GM19468 (cell line): ENCODE results near the gene NRROS.
"Not testable (repeated sequence)": the region's sequence is repeated elsewhere in the genome, so short reads cannot be mapped to it uniquely, and the experiment has no call there.

ENCODE experiments used
- ATAC-seq: cut with Tn5 transposase; IDR thresholded peaks from one replicate; pipeline ENCODE4 v1.9.1; 2021; ENCODE audit warnings: mild to moderate bottlenecking, moderate library complexity, moderate number of reproducible peaks; ENCODE audit not compliant: unreplicated experiment; ENCODE audit errors: extremely low read depth

The NRROS gene

DNA sequence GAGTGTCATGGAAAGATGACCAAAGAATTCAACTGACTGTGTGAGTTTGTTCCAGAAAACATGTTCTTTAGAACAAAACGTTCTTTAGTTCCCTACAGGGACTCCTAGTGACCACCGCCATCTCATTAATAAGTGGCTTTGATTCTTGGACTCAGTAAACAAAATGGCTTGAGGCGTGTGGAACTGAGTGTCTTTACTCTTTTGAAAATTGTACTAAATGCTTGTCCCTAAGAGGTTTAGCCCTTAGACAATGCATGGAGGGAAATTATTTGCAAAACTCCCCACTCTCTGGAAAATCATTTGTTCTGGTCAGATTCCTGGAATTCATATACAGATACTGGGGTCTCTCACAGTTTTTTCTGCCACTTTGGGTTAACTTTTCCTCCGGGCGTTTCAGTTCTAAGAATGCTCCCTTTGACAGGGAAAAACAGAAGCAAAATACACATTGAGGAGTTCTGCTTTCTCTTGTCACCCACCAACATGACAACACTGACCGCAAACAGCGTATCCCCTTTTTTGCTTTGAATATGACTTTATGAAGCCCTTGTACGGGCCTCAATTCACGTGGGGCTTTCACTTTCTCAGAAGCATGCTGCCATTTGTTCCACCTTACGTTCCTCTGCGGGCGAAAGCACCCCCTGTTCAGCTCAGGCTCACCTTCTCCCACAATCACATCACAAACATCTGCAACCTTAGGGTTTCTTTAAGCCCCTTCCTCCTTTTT is 15.3 kb upstream of the NRROS start:
- peak; percentile 29 for ATAC-seq

GRCh38 chr3:196624907-196625306 is 14.6 kb upstream of the NRROS start:
- no peak for ATAC-seq

DNA sequence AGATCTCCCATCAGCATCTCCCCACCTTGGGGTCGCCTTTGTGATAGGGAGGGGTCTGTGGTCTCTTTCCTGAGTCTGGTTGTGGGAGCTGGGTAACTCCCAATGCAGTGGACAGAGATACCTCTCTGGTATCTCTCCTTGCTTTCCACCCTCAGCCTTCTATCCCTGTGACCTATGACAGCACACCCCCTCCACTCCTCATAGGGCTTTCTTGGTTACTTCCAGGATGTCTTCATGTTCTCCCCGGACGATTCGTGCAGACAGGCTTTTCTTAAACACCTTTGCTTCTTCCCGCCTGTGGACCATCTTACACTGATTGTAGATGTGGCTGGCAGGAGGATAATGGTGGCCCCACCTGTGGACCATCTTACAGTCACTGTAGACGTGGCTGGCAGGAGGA is 14.2 kb upstream of the NRROS start:
- no peak for ATAC-seq

GRCh38 chr3:196627918-196628231 is 11.6 kb upstream of the NRROS start:
- no peak for ATAC-seq

DNA sequence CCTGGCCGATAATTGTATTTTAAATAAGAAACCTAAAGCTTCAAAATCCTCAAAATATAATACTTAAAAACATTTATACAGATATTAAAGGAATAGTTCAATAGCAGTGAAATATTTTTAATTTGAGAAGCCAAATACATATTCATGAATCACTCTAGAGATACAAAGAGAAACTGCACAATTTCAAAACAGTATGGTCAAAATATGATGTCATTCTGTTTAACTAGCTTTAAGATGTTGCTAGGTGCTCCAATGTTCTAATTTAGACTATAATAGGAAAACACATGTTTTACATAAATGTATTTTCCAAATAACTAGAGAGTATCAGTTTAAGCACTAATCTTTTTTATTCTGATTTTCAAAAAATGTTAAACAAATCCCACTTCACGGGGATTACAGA is 10.3 kb upstream of the NRROS start:
- no peak for ATAC-seq

- no peak for ATAC-seq
Observed at GRCh38 chr3:196631682-196632045, 7.8 kb upstream of the NRROS start.

GRCh38 chr3:196632046-196632751 is 7.3 kb upstream of the NRROS start:
- peak; percentile 72 for ATAC-seq

GRCh38 chr3:196633555-196634151 is 5.8 kb upstream of the NRROS start:
- no peak for ATAC-seq

DNA sequence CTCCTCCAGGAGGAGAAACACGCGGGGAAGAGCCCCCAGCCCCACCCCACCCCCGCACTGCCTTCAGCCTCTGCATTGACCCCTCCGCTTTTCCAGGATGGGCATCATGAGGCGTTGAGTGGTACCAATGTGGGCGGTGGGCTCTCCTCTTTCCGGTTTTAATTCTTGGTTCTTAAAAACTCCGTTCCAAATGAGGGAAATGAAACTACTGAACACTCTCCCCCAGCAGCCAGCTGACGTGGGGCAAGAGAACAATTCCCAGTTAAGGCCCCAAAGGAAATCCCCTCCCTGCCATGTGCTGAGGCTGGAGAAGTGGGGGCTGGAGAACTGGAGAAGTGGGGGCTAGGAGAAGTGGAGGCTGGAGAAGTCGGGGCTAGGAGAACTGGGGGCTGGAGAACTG is 5.3 kb upstream of the NRROS start:
- no peak for ATAC-seq

DNA sequence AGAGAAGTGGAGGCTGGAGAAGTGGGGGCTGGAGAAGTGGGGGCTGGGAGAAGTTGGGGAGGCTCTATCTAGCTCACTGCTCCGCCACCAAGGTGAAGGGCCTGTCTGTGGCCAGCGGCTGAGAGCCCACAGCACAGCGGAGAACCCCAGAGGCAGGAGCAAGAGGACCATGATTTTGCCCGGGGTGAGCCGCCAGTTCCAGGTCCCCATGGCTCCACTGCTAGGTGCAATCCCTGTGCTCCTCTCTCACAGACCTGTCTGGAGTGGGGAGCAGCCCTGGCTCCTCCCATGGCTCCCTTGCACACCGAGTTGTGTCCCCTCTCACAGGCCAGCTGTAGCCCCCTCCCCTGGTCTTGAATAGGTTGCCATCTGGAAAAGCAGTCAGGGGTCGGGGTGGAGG is 4.7 kb upstream of the NRROS start:
- no peak for ATAC-seq

DNA sequence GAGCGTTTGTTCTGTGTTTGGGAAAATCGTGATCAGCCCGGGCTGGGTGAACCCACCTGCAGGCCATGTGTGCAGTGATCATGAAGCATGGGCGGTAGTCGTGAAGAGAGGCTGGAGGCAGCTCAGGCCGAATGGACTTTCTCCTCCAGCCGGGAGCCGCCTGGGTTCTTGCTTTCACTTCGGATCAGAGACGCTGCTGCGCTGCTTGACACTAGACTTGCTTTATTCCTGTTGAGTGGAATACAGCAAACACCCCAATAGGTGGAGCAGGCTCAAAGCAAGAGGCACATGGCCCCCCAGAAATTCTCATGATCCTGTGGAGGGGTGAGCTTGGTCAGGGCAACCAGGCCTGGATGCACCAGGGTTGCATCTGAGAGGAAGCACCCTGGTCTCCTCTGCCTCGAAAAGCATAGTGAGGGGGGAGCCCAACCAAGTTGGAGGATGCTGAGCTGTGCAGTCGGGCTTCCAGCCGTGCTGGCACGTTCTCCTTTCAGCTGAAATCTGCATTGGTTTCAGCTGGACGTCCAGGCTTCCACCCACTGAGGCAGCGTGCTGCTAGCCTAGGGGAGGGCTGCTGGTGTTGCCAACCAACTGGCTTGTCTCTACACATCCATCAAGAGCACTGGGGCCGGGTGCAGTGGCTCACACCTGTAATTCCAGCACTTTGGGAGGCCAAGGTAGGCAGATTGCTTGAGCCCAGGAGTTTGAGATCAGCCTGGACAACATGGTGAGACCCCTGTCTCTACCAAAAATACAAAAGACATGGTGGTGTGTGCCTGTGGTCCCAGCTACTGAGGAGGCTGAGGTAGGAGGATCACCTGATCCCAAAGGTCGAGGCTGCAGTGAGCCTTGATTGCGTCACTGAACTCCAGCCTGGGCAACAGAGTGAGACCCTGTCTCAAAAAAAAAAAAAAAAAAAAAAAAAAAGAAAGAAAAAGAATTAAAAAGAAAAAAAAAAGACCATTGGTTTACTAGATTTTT is 2.8 kb upstream of the NRROS start:
- no peak for ATAC-seq

DNA sequence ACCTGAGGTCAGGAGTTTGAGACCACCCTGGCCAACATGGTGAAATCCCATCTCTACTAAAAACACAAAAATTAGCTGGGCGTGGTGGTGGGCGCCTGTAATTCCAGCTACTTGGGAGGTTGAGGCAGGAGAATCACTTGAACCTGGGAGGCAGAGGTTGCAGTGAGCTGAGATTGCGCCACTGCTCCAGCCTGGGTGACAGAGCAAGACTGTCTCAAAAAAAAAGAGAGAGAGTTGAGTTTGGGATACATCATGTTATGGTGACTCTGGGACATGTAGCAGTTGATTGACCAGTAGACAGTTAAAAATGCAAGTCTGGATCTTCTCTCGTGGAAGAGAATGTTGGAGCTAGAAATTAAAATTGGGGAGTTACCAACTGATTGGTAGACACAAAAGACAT is 1.6 kb upstream of the NRROS start:
- ATAC-seq, result not testable (repeated sequence)

- no peak for ATAC-seq
Observed at GRCh38 chr3:196638861-196639482, 522 bp upstream of the NRROS start.

DNA sequence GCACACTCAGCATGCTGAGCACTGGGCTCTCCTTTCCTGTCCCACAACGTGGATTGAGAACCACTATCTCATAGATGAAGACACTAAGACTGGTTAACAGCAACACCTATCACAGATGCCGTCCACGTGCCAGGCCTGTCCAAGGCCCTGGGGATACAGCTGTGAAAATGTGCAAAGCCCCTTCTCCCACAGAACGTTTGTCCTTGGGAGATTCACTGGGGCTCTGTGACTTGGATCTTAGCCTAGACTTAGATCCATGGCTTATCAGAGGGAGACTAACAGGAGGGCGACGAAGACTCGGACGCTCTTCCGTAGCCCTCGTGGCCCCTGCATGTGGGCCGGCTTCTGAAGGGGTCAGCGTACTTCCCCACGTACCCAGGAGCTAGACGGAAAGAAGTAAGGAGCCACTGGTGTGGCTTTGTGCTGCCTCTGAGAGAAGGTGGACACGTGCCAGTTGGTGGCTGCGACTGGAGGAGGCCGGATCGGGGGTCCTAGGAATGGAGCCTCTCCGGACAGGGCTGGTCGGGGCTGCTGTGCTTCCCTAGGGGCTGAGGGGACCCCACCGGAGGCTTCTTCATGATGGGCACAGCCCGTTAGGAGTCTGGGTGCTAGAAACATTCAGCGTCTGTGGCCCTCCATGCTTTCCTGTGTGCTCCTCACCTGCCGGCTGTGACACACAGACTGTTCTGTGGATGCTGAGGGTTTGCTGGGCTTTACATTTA is 964 bp downstream of the NRROS start:
- no peak for ATAC-seq

- ATAC-seq, result no peak
Observed at GRCh38 chr3:196641333-196642054, 2.0 kb downstream of the NRROS start.

GRCh38 chr3:196642434-196642833 is 2.9 kb downstream of the NRROS start:
- no peak for ATAC-seq

DNA sequence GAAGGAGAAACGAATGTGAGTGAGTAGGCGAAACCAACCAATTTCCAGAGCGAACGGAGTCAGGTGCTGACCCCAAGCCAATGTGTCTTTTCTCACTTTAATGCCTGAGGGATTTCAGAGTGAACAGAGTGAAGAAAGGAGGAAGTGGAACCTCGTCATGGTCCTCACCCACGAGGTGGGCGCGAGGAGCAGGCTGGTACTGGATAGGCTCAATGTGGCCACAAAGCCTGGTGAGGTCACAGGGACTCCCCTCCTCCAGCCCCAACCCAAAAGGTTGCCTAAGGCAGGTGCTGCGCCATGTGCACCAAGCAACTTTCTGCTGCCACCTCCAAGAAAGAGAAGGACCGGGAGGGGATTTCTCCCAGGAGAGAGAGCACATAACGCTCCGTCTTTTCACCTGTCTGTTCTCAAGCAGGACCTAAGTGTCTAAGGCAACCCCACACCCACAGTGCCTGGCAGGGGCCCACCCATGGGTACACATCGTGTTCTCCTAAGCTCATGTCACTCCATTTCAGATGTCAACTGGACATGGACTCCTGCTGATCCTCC is 3.8 kb downstream of the NRROS start:
- ATAC-seq, result peak; percentile 81

DNA sequence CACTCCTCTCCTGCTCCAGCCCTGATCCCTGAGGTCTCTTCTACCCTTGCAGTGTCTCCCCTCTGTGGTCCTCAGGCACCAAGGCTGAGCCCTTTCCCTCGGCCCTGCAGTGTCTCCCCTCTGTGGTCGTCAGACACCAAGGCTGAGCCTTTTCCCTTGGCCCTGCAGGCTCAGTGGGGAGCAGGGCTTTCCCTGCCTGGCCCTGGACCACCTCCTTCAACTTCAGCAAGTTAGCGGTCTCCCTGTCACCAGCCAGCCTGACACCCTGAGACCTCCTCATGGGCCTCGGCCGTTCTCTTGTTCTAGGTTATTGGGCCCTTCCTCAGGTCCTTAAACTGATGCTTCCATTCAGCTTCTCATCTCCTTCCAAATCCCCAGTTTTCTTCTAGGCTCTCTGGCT is 4.3 kb downstream of the NRROS start:
- ATAC-seq, result no peak

DNA sequence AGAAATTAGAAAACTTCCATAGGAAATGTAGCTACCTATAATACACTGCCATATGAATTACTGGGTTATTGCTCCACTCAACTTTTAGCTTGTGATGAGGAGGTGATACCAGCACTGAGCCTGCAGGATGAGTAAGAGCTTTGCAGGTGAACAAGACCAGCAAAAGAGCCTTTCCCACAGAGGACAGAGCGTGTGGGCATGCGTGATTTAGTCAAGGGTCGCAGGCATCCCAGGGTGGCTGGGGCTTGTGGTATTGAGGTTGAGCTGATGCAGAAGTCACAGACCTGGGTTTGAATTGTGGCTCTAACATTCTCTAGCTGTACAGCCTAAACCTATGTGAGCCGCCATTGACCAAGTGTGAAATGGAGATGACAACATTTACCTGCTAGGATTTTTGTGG is 5.6 kb downstream of the NRROS start:
- no peak for ATAC-seq
